T-cell (primary cell): ENCODE measurements around the gene INPP4B. TPM values are rescaled to one million over a fixed set of nuclear protein-coding genes. Genes with fewer than 3 reads are reported as not detected.

Experiments
- ATAC-seq, 4 experiments: fragments of 200-7000 bp in 3 of 4; fragments of 150-1000 bp in 1 of 4; cut with Tn5 transposase; replicated peaks in 1 of 4; 1 replicate in 3 of 4; 2 replicates in 1 of 4; pipeline ENCODE4 v1.10.0; 2021; ENCODE audit warnings: moderate library complexity in 3 of 4, mild to moderate bottlenecking in 2 of 4, moderate number of reproducible peaks in 1 of 4
- CTCF ChIA-PET, 2 donors: fragments of 300-600 bp; sonication (Branson Sonifier 250); formaldehyde crosslinking; loops; one replicate each; lab custom pipeline; 2022; ENCODE audit warnings: antibody characterized with exemption in 2 of 2; lab: Charles Lee
- POLR2A ChIA-PET, 2 donors: fragments of 300-600 bp; sonication (Branson Sonifier 250); formaldehyde crosslinking; loops; one replicate each; lab custom pipeline; 2022; ENCODE audit warnings: antibody characterized with exemption in 2 of 2; lab: Charles Lee
- DNase-seq, 35 experiments: peaks; one replicate each; pipeline versions ENCODE4 v3.0.0 to v3.0.0-alpha.2; 2013 to 2023
- H3K27ac ChIP-seq: one replicate; pipeline ENCODE4 v1.5.1; 2013; ENCODE audit warnings: low read length
- H3K27me3 ChIP-seq, 2 experiments: replicated peaks in 1 of 2; 1 replicate in 1 of 2; 2 replicates in 1 of 2; pipeline versions ENCODE4 v1.6.1 to v1.7.0; 2013; ENCODE audit warnings: low read length in 1 of 2, mixed read lengths in 1 of 2; ENCODE audit not compliant: control insufficient read depth in 2 of 2, insufficient read depth in 2 of 2; ENCODE audit errors: extremely low read depth in 1 of 2
- H3K36me3 ChIP-seq, 2 donors: 1 replicate in 1 of 2; 2 replicates in 1 of 2; pipeline versions ENCODE4 v1.6.1 to v1.7.0; 2013; ENCODE audit warnings: low read length in 1 of 2; ENCODE audit not compliant: control insufficient read depth in 2 of 2, insufficient read depth in 1 of 2; ENCODE audit errors: extremely low read depth in 1 of 2
- H3K4me1 ChIP-seq, 2 experiments: 1 replicate in 1 of 2; 2 replicates in 1 of 2; pipeline versions ENCODE4 v1.6.1 to v1.7.0; 2013; ENCODE audit warnings: low read length in 2 of 2, mixed read lengths in 1 of 2; ENCODE audit not compliant: insufficient read depth in 2 of 2, control insufficient read depth in 1 of 2; ENCODE audit errors: extremely low read depth in 1 of 2
- H3K4me3 ChIP-seq, 2 donors: 1 replicate in 1 of 2; 2 replicates in 1 of 2; pipeline versions ENCODE4 v1.5.1 to v1.7.0; 2013; ENCODE audit warnings: mild to moderate bottlenecking in 2 of 2, low read length in 1 of 2, moderate library complexity in 1 of 2; ENCODE audit not compliant: control insufficient read depth in 1 of 2; ENCODE audit errors: extremely low read depth in 1 of 2
- H3K9me3 ChIP-seq: 2 replicates; pipeline ENCODE4 v1.7.0; 2013
- H3K27ac Mint-ChIP-seq, 2 donors: one replicate each; pipeline ENCODE4 v1.8.0; 2020 to 2021; ENCODE audit warnings: mild to moderate bottlenecking in 2 of 2, mixed read lengths in 2 of 2
- H3K27me3 Mint-ChIP-seq, 2 donors: one replicate each; pipeline ENCODE4 v1.8.0; 2021 to 2022; ENCODE audit warnings: mixed read lengths in 2 of 2
- H3K36me3 Mint-ChIP-seq: one replicate; pipeline ENCODE4 v1.8.0; 2021; ENCODE audit warnings: mixed read lengths
- H3K4me1 Mint-ChIP-seq, 3 donors: one replicate each; pipeline ENCODE4 v1.8.0; 2020 to 2022; ENCODE audit warnings: mixed read lengths in 3 of 3, mild to moderate bottlenecking in 1 of 3
- H3K4me3 Mint-ChIP-seq, 3 donors: one replicate each; pipeline ENCODE4 v1.8.0; 2020 to 2022; ENCODE audit warnings: mild to moderate bottlenecking in 3 of 3, mixed read lengths in 3 of 3, moderate library complexity in 3 of 3
- H3K9me3 Mint-ChIP-seq, 3 donors: one replicate each; pipeline ENCODE4 v1.8.0; 2020 to 2022; ENCODE audit warnings: mixed read lengths in 3 of 3
- WGBS: methylation state at CpG from one replicate; pipeline ENCODE4 v1.1.5; 2013; ENCODE audit warnings: missing lambda C conversion rate; ENCODE audit not compliant: insufficient coverage; 5-methylcytosine and 5-hydroxymethylcytosine counted together
- total RNA-seq, 35 experiments: library from RNA in 6 of 35; stranded (reverse) in 6 of 35; fragments of 120-200 nt in 1 of 35; gene quantifications; one replicate each; pipeline versions ENCODE4 v1.2.1 to v1.2.4 and lab custom pipeline; 2013 to 2026

INPP4B gene
- total RNA-seq, 5 donors from 2014 or later (not counting 1 experiment from before 2014, with no cell fraction given): 47.4 to 99.7 (median 71.3) TPM

- peaks cover 10 to 27% of the 10 kb centered on the region in 2 experiments for H3K4me1 ChIP-seq
- CTCF ChIA-PET: no interaction called here
- H3K9me3 ChIP-seq: no peaks in the 10 kb centered on the region
- H3K36me3 ChIP-seq: peaks cover 3 to 28% of the 10 kb centered on the region in 2 donors
- Mint-ChIP-seq H3K4me1 (peaks cover 88 to 93% (median 90%) of the 10 kb centered on the region in 3 donors), H3K27me3 (no peaks in the 10 kb centered on the region), H3K9me3 (peaks cover 0 to 8% (median 0%) of the 10 kb centered on the region in 3 donors), H3K27ac (peak overlapping the region; percentile 30 to 55), H3K36me3 (peaks cover 60% of the 10 kb centered on the region), H3K4me3 (no peak overlapping the region)
- WGBS: 100% methylated on average over 2 of the region's 2 CpGs
- no peak overlapping the region for H3K4me3 ChIP-seq
- POLR2A ChIA-PET: no interaction called here
- ATAC-seq (no peak), DNase-seq (no peak)
- no peaks in the 10 kb centered on the region for H3K27me3 ChIP-seq
- H3K27ac ChIP-seq: no peak overlapping the region
Measured at GRCh38 chr4:142316913-142317312, 529.2 kb downstream of the INPP4B start.

GRCh38 chr4:142316025-142316424 lies 530.1 kb downstream of the INPP4B start:
- H3K27ac Mint-ChIP-seq: peak overlapping the region; percentile 17 to 39
- ChIA-PET POLR2A (interaction anchor here in 1 of 2 donors (0.9 kb wide), 1 partner anchor 39 kb away, joined by 3 read pairs; no protein-coding TSS in a partner anchor), CTCF (interaction anchor here in 1 of 2 donors (0.9 kb wide), 1 partner anchor 39 kb away, joined by 3 read pairs; no protein-coding TSS in a partner anchor)

GRCh38 chr4:142314686-142315085 lies 531.4 kb downstream of the INPP4B start:
- Mint-ChIP-seq H3K4me3 (peak overlapping the region; percentile 11 to 55 (median 46)), H3K4me1 (peaks cover 70 to 84% (median 80%) of the 10 kb centered on the region in 3 donors), H3K9me3 (no peaks in the 10 kb centered on the region), H3K36me3 (peaks cover 62% of the 10 kb centered on the region), H3K27me3 (no peaks in the 10 kb centered on the region), H3K27ac (peak overlapping the region; percentile 62 to 72)
- 30% methylated on average over 4 of the region's 7 CpGs for WGBS
- POLR2A ChIA-PET: interaction anchor here in 1 of 2 donors (1.2 kb wide), 1 partner anchor 29 kb away, joined by 4 read pairs; no protein-coding TSS in a partner anchor
- Histone ChIP-seq H3K27ac (no peak overlapping the region), H3K36me3 (peaks cover 3 to 38% of the 10 kb centered on the region in 2 donors), H3K9me3 (no peaks in the 10 kb centered on the region), H3K27me3 (no peaks in the 10 kb centered on the region), H3K4me3 (no peak overlapping the region), H3K4me1 (peaks cover 10 to 27% of the 10 kb centered on the region in 2 experiments)
- CTCF ChIA-PET: no interaction called here
- DNase-seq: no peak
- ATAC-seq: peak in 3 of 4 experiments; percentile 19 to 41 (median 31)

More at GRCh38 chr4:142316025-142316424, 530.1 kb downstream of the INPP4B start:
- H3K27me3 Mint-ChIP-seq: no peaks in the 10 kb centered on the region
- peaks cover 79 to 91% (median 89%) of the 10 kb centered on the region in 3 donors for H3K4me1 Mint-ChIP-seq
- H3K4me1 ChIP-seq: peaks cover 10 to 27% of the 10 kb centered on the region in 2 experiments
- no peak for ATAC-seq
- no peak for DNase-seq
- WGBS: 100% methylated on average over 1 of the region's 2 CpGs
- H3K9me3 Mint-ChIP-seq: no peaks in the 10 kb centered on the region
- no peaks in the 10 kb centered on the region for H3K9me3 ChIP-seq
- no peak overlapping the region for H3K27ac ChIP-seq
- peaks cover 3 to 37% of the 10 kb centered on the region in 2 donors for H3K36me3 ChIP-seq
- H3K4me3 ChIP-seq: no peak overlapping the region
- no peaks in the 10 kb centered on the region for H3K27me3 ChIP-seq
- H3K4me3 Mint-ChIP-seq: no peak overlapping the region
- H3K36me3 Mint-ChIP-seq: peaks cover 61% of the 10 kb centered on the region

GRCh38 chr4:142314247-142314646 lies 531.9 kb downstream of the INPP4B start:
- peak overlapping the region; percentile 11 to 55 (median 46) for H3K4me3 Mint-ChIP-seq
- H3K27ac ChIP-seq: no peak overlapping the region
- H3K4me3 ChIP-seq: no peak overlapping the region
- H3K9me3 Mint-ChIP-seq: no peaks in the 10 kb centered on the region
- H3K27ac Mint-ChIP-seq: peak overlapping the region; percentile 62 to 72
- ChIA-PET POLR2A (interaction anchor here in 1 of 2 donors (1.2 kb wide), 2 partner anchors 11 to 29 kb away, joined by 3 to 4 read pairs; no protein-coding TSS in a partner anchor), CTCF (interaction anchor here in 1 of 2 donors (0.8 kb wide), 1 partner anchor 31 kb away, joined by 3 read pairs; no protein-coding TSS in a partner anchor)
- DNase-seq (no peak), ATAC-seq (peak; percentile 38 to 65 (median 50))
- no peaks in the 10 kb centered on the region for H3K9me3 ChIP-seq
- peaks cover 62% of the 10 kb centered on the region for H3K36me3 Mint-ChIP-seq
- no peaks in the 10 kb centered on the region for H3K27me3 ChIP-seq
- peaks cover 70 to 83% (median 79%) of the 10 kb centered on the region in 3 donors for H3K4me1 Mint-ChIP-seq
- H3K36me3 ChIP-seq: peaks cover 3 to 38% of the 10 kb centered on the region in 2 donors
- 0% methylated on average over 1 of the region's 1 CpG for WGBS
- peaks cover 10 to 27% of the 10 kb centered on the region in 2 experiments for H3K4me1 ChIP-seq
- no peaks in the 10 kb centered on the region for H3K27me3 Mint-ChIP-seq

- H3K27me3 Mint-ChIP-seq: no peaks in the 10 kb centered on the region
- Histone ChIP-seq H3K27ac (no peak overlapping the region), H3K27me3 (no peaks in the 10 kb centered on the region), H3K36me3 (peaks cover 3 to 43% of the 10 kb centered on the region in 2 donors), H3K4me3 (no peak overlapping the region), H3K9me3 (no peaks in the 10 kb centered on the region), H3K4me1 (peaks cover 10 to 23% of the 10 kb centered on the region in 2 experiments)
- peak overlapping the region; percentile 62 to 79 for H3K27ac Mint-ChIP-seq
- H3K9me3 Mint-ChIP-seq: no peaks in the 10 kb centered on the region
- H3K4me3 Mint-ChIP-seq: peak overlapping the region in 1 of 3 donors; percentile 10
- no peak for DNase-seq
- H3K36me3 Mint-ChIP-seq: peaks cover 53% of the 10 kb centered on the region
- peaks cover 51 to 70% (median 63%) of the 10 kb centered on the region in 3 donors for H3K4me1 Mint-ChIP-seq
- CTCF ChIA-PET: interaction anchor here in 1 of 2 donors (1.0 kb wide), 1 partner anchor 12 kb away, joined by 3 read pairs; no protein-coding TSS in a partner anchor
- ATAC-seq: no peak
- 88% methylated on average over 3 of the region's 3 CpGs for WGBS
- POLR2A ChIA-PET: no interaction called here
Measured at GRCh38 chr4:142312391-142312790, 533.7 kb downstream of the INPP4B start.

- H3K4me3 Mint-ChIP-seq: no peak overlapping the region
- Histone ChIP-seq H3K9me3 (no peaks in the 10 kb centered on the region), H3K4me1 (peaks cover 10 to 23% of the 10 kb centered on the region in 2 experiments), H3K27me3 (no peaks in the 10 kb centered on the region), H3K27ac (no peak overlapping the region), H3K36me3 (peaks cover 3 to 43% of the 10 kb centered on the region in 2 donors), H3K4me3 (no peak overlapping the region)
- ATAC-seq (no peak), DNase-seq (no peak)
- H3K4me1 Mint-ChIP-seq: peaks cover 50 to 70% (median 63%) of the 10 kb centered on the region in 3 donors
- no peaks in the 10 kb centered on the region for H3K27me3 Mint-ChIP-seq
- H3K27ac Mint-ChIP-seq: no peak overlapping the region
- no peaks in the 10 kb centered on the region for H3K9me3 Mint-ChIP-seq
- POLR2A ChIA-PET: no interaction called here
- CTCF ChIA-PET: interaction anchor here in 1 of 2 donors (1.0 kb wide), 1 partner anchor 12 kb away, joined by 3 read pairs; no protein-coding TSS in a partner anchor
- 100% methylated on average over 2 of the region's 6 CpGs for WGBS
- H3K36me3 Mint-ChIP-seq: peaks cover 53% of the 10 kb centered on the region
Measured at GRCh38 chr4:142311916-142312315, 534.2 kb downstream of the INPP4B start.
